Left lung (tissue), 10 donors: ENCODE data around the gene COL4A2. TPM values are rescaled to one million over a fixed set of nuclear protein-coding genes. Genes with fewer than 3 reads are reported as not detected.

Experiments
- ATAC-seq: fragments of 200-7000 bp; cut with Tn5 transposase; one replicate; pipeline ENCODE4 v1.9.1; 2020; ENCODE audit warnings: moderate library complexity
- DNase-seq, 4 donors: peaks; one replicate each; pipeline ENCODE4 v3.0.0-alpha.2; 2013 to 2020
- H3K27ac ChIP-seq, 2 donors: fragments of 200-600 bp; sonication (generic) in 1 of 2; one replicate each; pipeline versions ENCODE4 v1.5.0 to v1.8.0; 2020 to 2021
- H3K27me3 ChIP-seq, 2 donors: fragments of 200-600 bp; sonication (generic) in 1 of 2; one replicate each; pipeline versions ENCODE4 v1.5.0 to v1.8.0; 2020 to 2021
- H3K36me3 ChIP-seq, 2 donors: fragments of 200-600 bp; sonication (generic) in 1 of 2; one replicate each; pipeline versions ENCODE4 v1.5.0 to v1.8.0; 2020 to 2021
- H3K4me1 ChIP-seq, 2 donors: fragments of 200-600 bp; one replicate each; pipeline ENCODE4 v1.8.0; 2021
- H3K4me3 ChIP-seq, 2 donors: fragments of 200-600 bp; sonication (generic) in 1 of 2; one replicate each; pipeline versions ENCODE4 v1.5.0 to v1.8.0; 2020 to 2021; ENCODE audit warnings: mild to moderate bottlenecking in 1 of 2
- H3K9me3 ChIP-seq, 2 donors: fragments of 200-600 bp; sonication (generic) in 1 of 2; one replicate each; pipeline versions ENCODE4 v1.5.0 to v1.8.0; 2020 to 2021
- CTCF ChIP-seq, 2 donors: fragments of 200-600 bp; sonication (generic) in 1 of 2; IDR thresholded peaks; one replicate each; pipeline versions ENCODE4 v1.5.0 to v1.8.0; 2021; ENCODE audit warnings: antibody characterized with exemption in 2 of 2
- intact Hi-C, 2 donors: fragments of 100-400 bp; cut with DNase I; formaldehyde crosslinking; loops; one replicate each; pipeline versions ENCODE4 v1.11.2 to v1.14.2; 2022
- polyA plus RNA-seq, 6 donors: library from polyadenylated mRNA; unstranded; fragments of 120-200 nt; gene quantifications; one replicate each; pipeline ENCODE4 v1.2.1, GENCODE V29; 2013; ENCODE audit not compliant: insufficient read length in 6 of 6
- total RNA-seq, 2 donors: library from RNA; stranded (reverse); fragmentation: NEBNext Ultra II Directional; extraction: Animal tissue kit (Norgen Biotek cat#: 25700); gene quantifications; one replicate each; pipeline ENCODE4 v1.2.1, GENCODE V29; 2021
- donor health status: DM: no; HTN: yes; CAD: no.
- donor health status: DM: no; HTN: no; CAD: no.

Gene COL4A2
- total and polyA plus RNA-seq, 8 donors: 307 to 638 (median 395) TPM

GRCh38 chr13:110263404-110263803 lies 43.7 kb upstream of the COL4A2 start:
- Histone ChIP-seq H3K27me3 (no peaks in the 10 kb centered on the region), H3K27ac (no peak overlapping the region), H3K4me3 (no peak overlapping the region), H3K4me1 (peaks cover 27 to 58% of the 10 kb centered on the region in 2 donors), H3K9me3 (no peaks in the 10 kb centered on the region), H3K36me3 (no peaks in the 10 kb centered on the region)
- no peak for TF ChIP-seq CTCF (IDR thresholded peaks at IDR 0.05)
- intact Hi-C loops: no loop called here
- no peak for DNase-seq
- ATAC-seq: no peak

- peak in 1 of 4 donors; percentile 50 for DNase-seq
- TF ChIP-seq CTCF (IDR thresholded peaks at IDR 0.05): no peak
- no peaks in the 10 kb centered on the region for H3K36me3 ChIP-seq
- H3K9me3 ChIP-seq: no peaks in the 10 kb centered on the region
- intact Hi-C loops: no loop called here
- H3K27ac ChIP-seq: no peak overlapping the region
- no peak overlapping the region for H3K4me3 ChIP-seq
- H3K4me1 ChIP-seq: peaks cover 27 to 58% of the 10 kb centered on the region in 2 donors
- peak; percentile 49 for ATAC-seq
- no peaks in the 10 kb centered on the region for H3K27me3 ChIP-seq
Observed at GRCh38 chr13:110263888-110264287, 43.2 kb upstream of the COL4A2 start.

- TF ChIP-seq CTCF (IDR thresholded peaks at IDR 0.05): no peak
- Histone ChIP-seq H3K4me1 (peaks cover 27 to 58% of the 10 kb centered on the region in 2 donors), H3K27ac (peak overlapping the region; percentile 50 to 53), H3K27me3 (no peaks in the 10 kb centered on the region), H3K4me3 (no peak overlapping the region), H3K36me3 (no peaks in the 10 kb centered on the region), H3K9me3 (no peaks in the 10 kb centered on the region)
- no peak for ATAC-seq
- intact Hi-C loops: no loop called here
- DNase-seq: no peak
Observed at GRCh38 chr13:110264685-110265275, 42.3 kb upstream of the COL4A2 start.

GRCh38 chr13:110265341-110265681 lies 41.8 kb upstream of the COL4A2 start:
- H3K4me3 ChIP-seq: no peak overlapping the region
- H3K27me3 ChIP-seq: no peaks in the 10 kb centered on the region
- no peaks in the 10 kb centered on the region for H3K9me3 ChIP-seq
- H3K27ac ChIP-seq: peak overlapping the region; percentile 50 to 53
- H3K36me3 ChIP-seq: no peaks in the 10 kb centered on the region
- no peak for TF ChIP-seq CTCF (IDR thresholded peaks at IDR 0.05)
- H3K4me1 ChIP-seq: peaks cover 27 to 58% of the 10 kb centered on the region in 2 donors
- intact Hi-C loops: no loop called here
- peak; percentile 13 for ATAC-seq
- no peak for DNase-seq

GRCh38 chr13:110265682-110266430 lies 41.2 kb upstream of the COL4A2 start:
- no peak for TF ChIP-seq CTCF (IDR thresholded peaks at IDR 0.05)
- peak overlapping the region; percentile 50 to 62 for H3K27ac ChIP-seq
- H3K4me1 ChIP-seq: peaks cover 27 to 58% of the 10 kb centered on the region in 2 donors
- peak in 1 of 4 donors; percentile 55 for DNase-seq
- H3K36me3 ChIP-seq: no peaks in the 10 kb centered on the region
- intact Hi-C loops: no loop called here
- H3K27me3 ChIP-seq: no peaks in the 10 kb centered on the region
- H3K9me3 ChIP-seq: no peaks in the 10 kb centered on the region
- H3K4me3 ChIP-seq: no peak overlapping the region
- ATAC-seq: no peak
